Measurements from ENCODE around the gene TAGLN2.
A peak's percentile ranks its signal among the peaks of the same experiment; 100 is the strongest.

TAGLN2 gene

GRCh38 chr1:159919236-159919865 is 6.0 kb downstream of the TAGLN2 start:
- Histone ChIP-seq H2BK5ac (ENCODE audit: low read depth, low read length, poor library complexity, severe bottlenecking) (no peak overlapping the region), H3K14ac (ENCODE audit: low read length in 2 of 2) (peak overlapping the region in 1 of 2 experiments; percentile 18), H3K79me1 (replicated peaks; ENCODE audit: low read length, poor library complexity, severe bottlenecking) (peaks cover 3% of the 10 kb centered on the region), H2AK5ac (ENCODE audit: low read length, severe bottlenecking) (no peak overlapping the region), H3K9me3 (ENCODE audit: control insufficient read depth, low read length) (no peaks in the 10 kb centered on the region), H2AFZ (ENCODE audit: low read depth, low read length) (no peak overlapping the region), H3K36me3 (ENCODE audit: control insufficient read depth in 1 of 2, insufficient read depth in 2 of 2, low read depth in 1 of 2, low read length in 2 of 2) (peaks cover 42 to 46% of the 10 kb centered on the region in 2 experiments), H3K4me2 (ENCODE audit: low read length, poor library complexity, severe bottlenecking) (no peak overlapping the region), H2BK12ac (ENCODE audit: low read length in 2 of 2) (no peak overlapping the region), H3K18ac (ENCODE audit: low read depth in 1 of 2, low read length in 2 of 2) (no peak overlapping the region), H3K4me3 (ENCODE audit: insufficient read depth in 1 of 2, low read depth in 1 of 2, low read length in 2 of 2) (no peak overlapping the region), H3K9ac (ENCODE audit: low read length) (no peak overlapping the region), H3K27ac (ENCODE audit: low read length, poor library complexity, severe bottlenecking) (no peak overlapping the region), H4K8ac (ENCODE audit: low read length) (no peak overlapping the region), H4K91ac (ENCODE audit: low read length) (no peak overlapping the region), H2BK15ac (ENCODE audit: low read depth, poor library complexity, severe bottlenecking) (no peak overlapping the region), H3K23ac (ENCODE audit: low read length in 2 of 2) (no peak overlapping the region), H3K27me3 (ENCODE audit: control insufficient read depth in 1 of 2, insufficient read depth in 1 of 2, low read length in 2 of 2) (no peaks in the 10 kb centered on the region), H2BK120ac (ENCODE audit: low read depth, low read length) (no peak overlapping the region), H3K4ac (ENCODE audit: low read depth in 1 of 2, low read length in 2 of 2) (no peak overlapping the region), H3K4me1 (ENCODE audit: control insufficient read depth, insufficient read depth, low read depth, low read length) (peaks cover 58% of the 10 kb centered on the region)
- no peak for DNase-seq
- WGBS: 97% methylated on average over 10 of the region's 10 CpGs

DNA sequence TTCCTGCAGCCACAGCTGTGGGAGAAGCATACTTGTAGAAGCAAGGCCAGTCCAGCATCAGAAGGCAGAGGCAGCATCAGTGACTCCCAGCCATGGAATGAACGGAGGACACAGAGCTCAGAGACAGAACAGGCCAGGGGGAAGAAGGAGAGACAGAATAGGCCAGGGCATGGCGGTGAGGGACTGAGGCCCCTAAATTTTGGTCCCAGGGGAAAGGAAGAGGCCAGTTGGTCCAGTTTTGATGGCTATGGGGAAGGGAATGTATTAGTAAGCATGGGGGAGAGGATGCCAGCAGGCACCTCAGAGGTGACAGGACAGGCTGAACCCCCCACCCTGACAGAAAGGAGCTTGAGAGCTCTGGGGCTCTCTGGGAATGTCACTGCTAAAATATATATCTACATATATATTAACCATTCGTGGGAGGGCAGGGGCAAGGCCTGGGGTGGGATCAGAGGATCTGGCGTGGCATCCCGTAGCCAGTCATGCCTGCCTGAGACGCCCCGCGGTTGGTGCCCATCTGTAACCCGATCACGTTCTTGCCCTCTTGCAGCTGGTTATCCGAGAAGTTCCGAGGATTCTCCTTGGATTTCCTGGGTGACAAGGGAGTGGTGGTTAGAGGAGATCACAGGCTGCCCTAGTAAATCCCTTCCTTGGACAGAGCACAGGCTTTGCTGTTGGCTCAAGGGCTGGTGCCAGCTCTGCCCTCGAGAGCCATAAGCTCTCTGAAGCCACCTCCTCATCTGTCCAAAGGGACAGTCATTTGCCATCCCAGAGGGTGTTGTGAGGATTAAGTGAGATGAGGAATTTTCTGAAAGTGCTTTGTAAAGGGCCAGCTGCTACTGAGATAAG is 6.7 kb downstream of the TAGLN2 start:
- no peak overlapping the region for H3K23ac ChIP-seq (ENCODE audit: low read length in 2 of 2)
- H3K27me3 ChIP-seq (ENCODE audit: control insufficient read depth in 1 of 2, insufficient read depth in 1 of 2, low read length in 2 of 2): no peaks in the 10 kb centered on the region
- DNase-seq: peak; percentile 47
- H3K36me3 ChIP-seq (ENCODE audit: control insufficient read depth in 1 of 2, insufficient read depth in 2 of 2, low read depth in 1 of 2, low read length in 2 of 2): peaks cover 42 to 46% of the 10 kb centered on the region in 2 experiments
- H2AK5ac ChIP-seq (ENCODE audit: low read length, severe bottlenecking): no peak overlapping the region
- 95% methylated on average over 12 of the region's 13 CpGs for WGBS
- H4K8ac ChIP-seq (ENCODE audit: low read length): no peak overlapping the region
- H3K4me2 ChIP-seq (ENCODE audit: low read length, poor library complexity, severe bottlenecking): no peak overlapping the region
- no peak overlapping the region for H3K4ac ChIP-seq (ENCODE audit: low read depth in 1 of 2, low read length in 2 of 2)
- H3K4me3 ChIP-seq (ENCODE audit: insufficient read depth in 1 of 2, low read depth in 1 of 2, low read length in 2 of 2): no peak overlapping the region
- H2BK12ac ChIP-seq (ENCODE audit: low read length in 2 of 2): peak overlapping the region in 1 of 2 experiments; percentile 32
- no peaks in the 10 kb centered on the region for H3K9me3 ChIP-seq (ENCODE audit: control insufficient read depth, low read length)
- H4K91ac ChIP-seq (ENCODE audit: low read length): no peak overlapping the region
- H2AFZ ChIP-seq (ENCODE audit: low read depth, low read length): no peak overlapping the region
- H2BK5ac ChIP-seq (ENCODE audit: low read depth, low read length, poor library complexity, severe bottlenecking): no peak overlapping the region
- no peak overlapping the region for H3K14ac ChIP-seq (ENCODE audit: low read length in 2 of 2)
- H3K18ac ChIP-seq (ENCODE audit: low read depth in 1 of 2, low read length in 2 of 2): no peak overlapping the region
- H3K27ac ChIP-seq (ENCODE audit: low read length, poor library complexity, severe bottlenecking): no peak overlapping the region
- peaks cover 58% of the 10 kb centered on the region for H3K4me1 ChIP-seq (ENCODE audit: control insufficient read depth, insufficient read depth, low read depth, low read length)
- H2BK15ac ChIP-seq (ENCODE audit: low read depth, poor library complexity, severe bottlenecking): no peak overlapping the region
- H3K79me1 ChIP-seq (replicated peaks; ENCODE audit: low read length, poor library complexity, severe bottlenecking): peaks cover 3% of the 10 kb centered on the region
- no peak overlapping the region for H3K9ac ChIP-seq (ENCODE audit: low read length)
- H2BK120ac ChIP-seq (ENCODE audit: low read depth, low read length): no peak overlapping the region

DNA sequence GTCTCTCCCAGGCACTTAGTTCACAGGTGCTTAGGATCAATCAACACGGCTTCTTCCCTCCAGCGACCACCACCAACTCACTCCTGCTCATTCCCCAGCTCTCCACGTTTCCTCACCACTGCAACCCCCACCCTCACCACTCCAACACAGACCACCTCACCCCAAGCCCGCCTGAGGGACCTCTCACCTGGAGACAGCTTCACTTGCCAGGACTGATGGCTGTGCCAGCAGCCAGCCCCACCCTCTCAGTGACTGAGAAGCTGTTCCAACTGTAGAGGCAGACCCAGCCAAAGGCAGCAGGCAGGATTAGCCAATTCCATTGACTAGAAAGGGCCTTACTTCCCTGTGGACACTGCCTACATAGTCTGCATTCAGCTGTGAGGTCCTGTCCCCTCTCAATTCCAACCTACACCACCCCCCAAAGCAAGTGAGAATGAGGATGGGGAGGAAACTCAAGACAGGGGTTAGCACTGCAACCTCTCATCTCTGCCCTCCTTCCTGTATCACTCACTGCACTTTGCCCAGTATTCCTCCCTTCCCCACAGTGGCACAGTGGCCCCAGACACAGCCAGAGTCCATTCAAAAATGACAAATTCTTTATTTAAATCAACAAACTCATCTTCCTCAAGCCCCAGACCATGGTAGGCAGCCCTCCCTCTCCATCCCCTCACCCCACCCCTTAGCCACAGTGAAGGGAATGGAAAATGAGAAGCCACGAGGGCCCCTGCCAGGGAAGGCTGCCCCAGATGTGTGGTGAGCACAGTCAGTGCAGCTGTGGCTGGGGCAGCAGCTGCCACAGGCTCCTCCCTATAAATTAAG is 7.6 kb downstream of the TAGLN2 start:
- Histone ChIP-seq H3K27me3 (ENCODE audit: control insufficient read depth in 1 of 2, insufficient read depth in 1 of 2, low read length in 2 of 2) (no peaks in the 10 kb centered on the region), H4K91ac (ENCODE audit: low read length) (peak overlapping the region; percentile 30), H2BK120ac (ENCODE audit: low read depth, low read length) (no peak overlapping the region), H3K27ac (ENCODE audit: low read length, poor library complexity, severe bottlenecking) (peak overlapping the region; percentile 12), H3K4me2 (ENCODE audit: low read length, poor library complexity, severe bottlenecking) (no peak overlapping the region), H2BK15ac (ENCODE audit: low read depth, poor library complexity, severe bottlenecking) (no peak overlapping the region), H2BK5ac (ENCODE audit: low read depth, low read length, poor library complexity, severe bottlenecking) (no peak overlapping the region), H3K4me3 (ENCODE audit: insufficient read depth in 1 of 2, low read depth in 1 of 2, low read length in 2 of 2) (no peak overlapping the region), H3K4ac (ENCODE audit: low read depth in 1 of 2, low read length in 2 of 2) (no peak overlapping the region), H2BK12ac (ENCODE audit: low read length in 2 of 2) (peak overlapping the region in 1 of 2 experiments; percentile 51), H2AFZ (ENCODE audit: low read depth, low read length) (no peak overlapping the region), H3K79me1 (replicated peaks; ENCODE audit: low read length, poor library complexity, severe bottlenecking) (peaks cover 3% of the 10 kb centered on the region), H3K18ac (ENCODE audit: low read depth in 1 of 2, low read length in 2 of 2) (peak overlapping the region in 1 of 2 experiments; percentile 6), H2AK5ac (ENCODE audit: low read length, severe bottlenecking) (peak overlapping the region; percentile 37), H3K14ac (ENCODE audit: low read length in 2 of 2) (no peak overlapping the region), H3K4me1 (ENCODE audit: control insufficient read depth, insufficient read depth, low read depth, low read length) (peaks cover 49% of the 10 kb centered on the region), H3K9me3 (ENCODE audit: control insufficient read depth, low read length) (no peaks in the 10 kb centered on the region), H3K23ac (ENCODE audit: low read length in 2 of 2) (peak overlapping the region in 1 of 2 experiments; percentile 37), H4K8ac (ENCODE audit: low read length) (peak overlapping the region; percentile 8), H3K36me3 (ENCODE audit: control insufficient read depth in 1 of 2, insufficient read depth in 2 of 2, low read depth in 1 of 2, low read length in 2 of 2) (peaks cover 37 to 46% of the 10 kb centered on the region in 2 experiments), H3K9ac (ENCODE audit: low read length) (peak overlapping the region; percentile 0)
- WGBS: 89% methylated on average over 4 of the region's 5 CpGs
- DNase-seq: peak; percentile 33
